SK-N-SH (cell line): ENCODE data around the gene TUFT1. TPM values are rescaled to one million over a fixed set of nuclear protein-coding genes. Genes with fewer than 3 reads are reported as not detected.

Experiments
- CTCF ChIA-PET: fragments of 300-600, 350-600 bp; formaldehyde crosslinking; extraction: SDS; loops from one replicate; lab custom pipeline; 2021; lab: Yijun Ruan, JAX
- POLR2A ChIA-PET: fragments of 350-600 bp; sonication (Branson Sonifier 250); formaldehyde crosslinking; extraction: SDS; loops from one replicate; lab custom pipeline; 2020; ENCODE audit warnings: antibody characterized with exemption, inconsistent platforms; lab: Yijun Ruan, JAX
- DNase-seq: peaks from one replicate; pipeline ENCODE4 v3.0.0; 2012
- H2AFZ ChIP-seq: fragments of 200-600 bp; sonication (generic); 2 replicates; pipeline ENCODE4 v1.8.1; 2016; ENCODE audit warnings: antibody characterized with exemption, mild to moderate bottlenecking, low read depth
- H3F3A ChIP-seq: fragments of 200-600 bp; sonication (generic); replicated peaks from 2 replicates; pipeline ENCODE3; 2016; ENCODE audit warnings: antibody characterized with exemption, mild to moderate bottlenecking; ENCODE audit not compliant: insufficient read depth
- H3K27ac ChIP-seq, 2 experiments: fragments of 200-500 bp in 1 of 2; fragments of 200-600 bp in 1 of 2; sonication (Bioruptor generic) in 1 of 2; sonication (generic), shearing (Covaris generic) in 1 of 2; 2 replicates each; pipeline versions ENCODE4 v1.5.1 to v1.6.1; 2014 to 2016; ENCODE audit warnings: low read depth in 2 of 2, inconsistent platforms in 1 of 2, low read length in 1 of 2, mild to moderate bottlenecking in 1 of 2, mixed read lengths in 1 of 2
- H3K27me3 ChIP-seq: fragments of 200-600 bp; sonication (generic), shearing (Covaris generic); 2 replicates; pipeline ENCODE4 v1.6.1; 2016; ENCODE audit warnings: mixed run types; ENCODE audit not compliant: insufficient read depth
- H3K36me3 ChIP-seq, 2 experiments: fragments of 200-500 bp in 1 of 2; fragments of 200-600 bp in 1 of 2; sonication (Bioruptor generic) in 1 of 2; sonication (generic) in 1 of 2; replicated peaks in 1 of 2; 2 replicates each; pipeline versions ENCODE3 to v1.5.1; 2014 to 2016; ENCODE audit warnings: low read length in 1 of 2, mild to moderate bottlenecking in 1 of 2; ENCODE audit not compliant: insufficient read depth in 2 of 2, control insufficient read depth in 1 of 2
- H3K4me1 ChIP-seq, 2 experiments: fragments of 200-500 bp in 1 of 2; fragments of 200-600 bp in 1 of 2; sonication (Bioruptor generic) in 1 of 2; sonication (generic), shearing (Covaris generic) in 1 of 2; 2 replicates each; pipeline versions ENCODE4 v1.5.1 to v1.6.1; 2014 to 2016; ENCODE audit warnings: low read depth in 1 of 2, low read length in 1 of 2, mixed run types in 1 of 2; ENCODE audit not compliant: insufficient read depth in 2 of 2, control insufficient read depth in 1 of 2
- H3K4me2 ChIP-seq: fragments of 200-600 bp; sonication (generic), shearing (Covaris generic); 2 replicates; pipeline ENCODE4 v1.6.1; 2017; ENCODE audit warnings: mixed run types
- H3K4me3 ChIP-seq, 2 experiments: fragments of 200-500 bp in 1 of 2; fragments of 200-600 bp in 1 of 2; sonication (Bioruptor generic) in 1 of 2; sonication (generic), shearing (Covaris generic) in 1 of 2; 2 replicates each; pipeline versions ENCODE4 v1.5.1 to v1.8.1; 2014 to 2016; ENCODE audit warnings: low read depth in 2 of 2, inconsistent platforms in 1 of 2, low read length in 1 of 2, mild to moderate bottlenecking in 1 of 2, mixed read lengths in 1 of 2, moderate library complexity in 1 of 2
- H3K79me2 ChIP-seq: fragments of 200-600 bp; sonication (generic); 2 replicates; pipeline ENCODE4 v1.8.1; 2017; ENCODE audit warnings: mild to moderate bottlenecking; ENCODE audit not compliant: insufficient read depth
- H3K9ac ChIP-seq: fragments of 200-600 bp; sonication (generic); 2 replicates; pipeline ENCODE4 v1.6.1; 2017; ENCODE audit warnings: mixed run types
- H3K9me2 ChIP-seq: fragments of 200-600 bp; sonication (generic); 2 replicates; pipeline ENCODE4 v1.6.1; 2017; ENCODE audit warnings: mixed run types
- H3K9me3 ChIP-seq: fragments of 200-600 bp; sonication (generic); 2 replicates; pipeline ENCODE4 v1.6.1; 2017; ENCODE audit warnings: mixed run types, mild to moderate bottlenecking, moderate library complexity
- H4K20me1 ChIP-seq: fragments of 200-600 bp; sonication (generic); 2 replicates; pipeline ENCODE4 v1.6.1; 2017; ENCODE audit warnings: mild to moderate bottlenecking, mixed run types; ENCODE audit not compliant: insufficient read depth
- CHD2 ChIP-seq: fragments of 150-350 bp; IDR thresholded peaks from 2 replicates; pipeline ENCODE4 v1.6.1; 2018; ENCODE audit warnings: low read length; ENCODE audit not compliant: partially characterized antibody
- CTCF ChIP-seq: fragments of 200-600 bp; sonication (generic); IDR thresholded peaks from 2 replicates; pipeline ENCODE4 v1.6.1; 2017; ENCODE audit warnings: antibody characterized with exemption, mild to moderate bottlenecking, moderate library complexity
- ELF1 ChIP-seq: IDR thresholded peaks from 2 replicates; pipeline ENCODE4 v1.4.0; 2012
- EP300 ChIP-seq, 2 experiments: IDR thresholded peaks; 2 replicates each; pipeline versions ENCODE4 v1.4.0 to v1.6.1; 2012; ENCODE audit warnings: borderline replicate concordance in 1 of 2, low read depth in 1 of 2, low read length in 1 of 2
- JUND ChIP-seq: IDR thresholded peaks from 2 replicates; pipeline ENCODE4 v1.4.0; 2012
- MEF2A ChIP-seq: IDR thresholded peaks from 2 replicates; pipeline ENCODE4 v1.4.0; 2012; ENCODE audit warnings: low read depth, borderline replicate concordance
- MXI1 ChIP-seq: IDR thresholded peaks from 2 replicates; pipeline ENCODE4 v1.6.1; 2012; ENCODE audit warnings: mild to moderate bottlenecking, low read depth, low read length, improper control_type of control experiment
- NFIC ChIP-seq: IDR thresholded peaks from 2 replicates; pipeline ENCODE4 v1.4.0; 2012; ENCODE audit warnings: borderline replicate concordance
- POLR2AphosphoS5 ChIP-seq: IDR thresholded peaks from 2 replicates; pipeline ENCODE4 v1.6.1; 2012; ENCODE audit warnings: low read depth, low read length
- RAD21 ChIP-seq: IDR thresholded peaks from 2 replicates; pipeline ENCODE4 v1.6.1; 2012; ENCODE audit warnings: mild to moderate bottlenecking, low read length
- RCOR1 ChIP-seq: fragments of 150-350 bp; IDR thresholded peaks from 2 replicates; pipeline ENCODE4 v1.6.1; 2017; ENCODE audit warnings: antibody characterized with exemption, low read length
- REST ChIP-seq: IDR thresholded peaks from 2 replicates; pipeline ENCODE4 v1.6.1; 2012; ENCODE audit warnings: mild to moderate bottlenecking, low read depth, low read length, moderate library complexity
- RXRA ChIP-seq: IDR thresholded peaks from 2 replicates; pipeline ENCODE4 v1.4.0; 2012; ENCODE audit warnings: low read depth, mild to moderate bottlenecking, borderline replicate concordance
- SIN3A ChIP-seq: IDR thresholded peaks from 2 replicates; pipeline ENCODE4 v1.6.1; 2012; ENCODE audit warnings: low read depth, mild to moderate bottlenecking, low read length, moderate library complexity, borderline replicate concordance
- SMC3 ChIP-seq: IDR thresholded peaks from 2 replicates; pipeline ENCODE4 v1.6.1; 2012; ENCODE audit warnings: low read depth, low read length, improper control_type of control experiment
- TAF1 ChIP-seq: IDR thresholded peaks from 2 replicates; pipeline ENCODE4 v1.6.1; 2012; ENCODE audit warnings: low read depth, mild to moderate bottlenecking, low read length, moderate library complexity, borderline replicate concordance
- USF2 ChIP-seq: fragments of 150-350 bp; IDR thresholded peaks from 2 replicates; pipeline ENCODE4 v1.6.1; 2017; ENCODE audit warnings: antibody characterized with exemption, low read length, low read depth, borderline replicate concordance
- ZBTB33 ChIP-seq: IDR thresholded peaks from 2 replicates; pipeline ENCODE4 v1.4.0; 2012; ENCODE audit warnings: low read depth, borderline replicate concordance
- WGBS: methylation state at CpG from one replicate; pipeline ENCODE4 v1.1.6; 2017; ENCODE audit warnings: low lambda C conversion rate; 5-methylcytosine and 5-hydroxymethylcytosine counted together
- polyA plus RNA-seq, 3 experiments: library from polyadenylated mRNA; depleted of rRNA; stranded (reverse); fragments of >200 nt; gene quantifications; 2 replicates each; pipeline ENCODE4 v1.2.3, GENCODE V29; 2012

The TUFT1 gene
- polyA plus RNA-seq, 1 of the 3 experiments (the other 2 are of a cell fraction): 20.6 TPM

- Histone ChIP-seq H3K27me3 (peaks cover 11% of the 10 kb centered on the region; the same call in 1 of the 2 replicates), H4K20me1 (no peaks in the 10 kb centered on the region), H3K9me2 (no peaks in the 10 kb centered on the region), H3K9me3 (no peaks in the 10 kb centered on the region), H3K9ac (no peak overlapping the region), H3F3A (peaks cover 6% of the 10 kb centered on the region), H2AFZ (no peak overlapping the region), H3K79me2 (no peaks in the 10 kb centered on the region)
- no peak for DNase-seq
- POLR2A ChIA-PET: no interaction called here
- 67% methylated on average over 4 of the region's 4 CpGs for WGBS
- no peak for TF ChIP-seq MEF2A
- no peak for TF ChIP-seq POLR2AphosphoS5
- no peak for TF ChIP-seq CTCF
- TF ChIP-seq ZBTB33: no peak
- no peak for TF ChIP-seq RAD21
- no peak for TF ChIP-seq USF2
- no peak for TF ChIP-seq RXRA
- no peak for TF ChIP-seq EP300 (IDR thresholded peaks at IDR 0.05; ENCODE audit: borderline replicate concordance in 1 of 2, low read depth in 1 of 2, low read length in 1 of 2)
- no peak for TF ChIP-seq ELF1
- no peak for TF ChIP-seq SIN3A
- TF ChIP-seq, all 33 proteins: peak for 0
- peaks cover 4 to 32% of the 10 kb centered on the region in 2 experiments; a peak in 1 of 4 replicates for H3K4me1 ChIP-seq
- CTCF ChIA-PET: no interaction called here
- no peak overlapping the region for H3K4me2 ChIP-seq
- no peak overlapping the region for H3K27ac ChIP-seq
- no peaks in the 10 kb centered on the region for H3K36me3 ChIP-seq
- H3K4me3 ChIP-seq: no peak overlapping the region
Observed at GRCh38 chr1:151515265-151515664, 24.8 kb upstream of the TUFT1 start.

- no peak overlapping the region for H3K27ac ChIP-seq
- no peaks in the 10 kb centered on the region for H3K36me3 ChIP-seq
- H3K9me3 ChIP-seq: no peaks in the 10 kb centered on the region
- DNase-seq: no peak
- H3K79me2 ChIP-seq: no peaks in the 10 kb centered on the region
- no peaks in the 10 kb centered on the region for H3F3A ChIP-seq
- no peak overlapping the region for H3K9ac ChIP-seq
- WGBS: 62% methylated on average over 1 of the region's 1 CpG
- no peak overlapping the region for H3K4me2 ChIP-seq
- no peaks in the 10 kb centered on the region for H4K20me1 ChIP-seq
- TF ChIP-seq REST (no peak), RCOR1 (no peak), TAF1 (no peak), MXI1 (no peak), RAD21 (no peak), SIN3A (no peak), EP300 (IDR thresholded peaks at IDR 0.05; ENCODE audit: borderline replicate concordance in 1 of 2, low read depth in 1 of 2, low read length in 1 of 2) (no peak), SMC3 (no peak), RXRA (no peak), NFIC (no peak), POLR2AphosphoS5 (no peak), CHD2 (no peak), JUND (no peak)
- H3K9me2 ChIP-seq: no peaks in the 10 kb centered on the region
- ChIA-PET CTCF (interaction anchor here (1.2 kb wide), 1 partner anchor 23 kb away, joined by 3 read pairs; no protein-coding TSS in a partner anchor), POLR2A (interaction anchor here (0.6 kb wide), 1 partner anchor 12 kb away, joined by 3 read pairs; no protein-coding TSS in a partner anchor)
- H3K4me1 ChIP-seq: peaks cover 4 to 32% of the 10 kb centered on the region in 2 experiments; a peak in 1 of 4 replicates
- H2AFZ ChIP-seq: no peak overlapping the region
- no peak overlapping the region for H3K4me3 ChIP-seq
- peaks cover 11% of the 10 kb centered on the region; the same call in 1 of the 2 replicates for H3K27me3 ChIP-seq
Observed at GRCh38 chr1:151516031-151516511, 24.0 kb upstream of the TUFT1 start.
